Activated CD8-positive, alpha-beta T cell treated with anti-CD3 and anti-CD28 coated beads for 36 hours (primary cell): ENCODE results near the gene AK8. TPM values are rescaled to one million over a fixed set of nuclear protein-coding genes. Genes with fewer than 3 reads are reported as not detected.
A peak's percentile ranks its signal among the peaks of the same experiment; 100 is the strongest.

ENCODE experiments used
- ATAC-seq: fragments of 200-7000 bp; cut with Tn5 transposase; one replicate; pipeline ENCODE4 v1.10.0; 2021; ENCODE audit warnings: mild to moderate bottlenecking, moderate library complexity
- CTCF ChIA-PET: fragments of 350-600 bp; sonication (Branson Sonifier 250); formaldehyde crosslinking; loops from one replicate; lab custom pipeline; 2021; ENCODE audit warnings: antibody characterized with exemption; lab: Charles Lee
- POLR2A ChIA-PET: fragments of 350-600 bp; sonication (Branson Sonifier 250); formaldehyde crosslinking; loops from one replicate; lab custom pipeline; 2021; ENCODE audit warnings: antibody characterized with exemption; lab: Charles Lee
- DNase-seq: peaks from one replicate; pipeline ENCODE4 v3.0.0-alpha.2; 2020
- H3K27ac Mint-ChIP-seq: one replicate; pipeline ENCODE4 v1.8.0; 2021; ENCODE audit warnings: mild to moderate bottlenecking, mixed read lengths
- H3K27me3 Mint-ChIP-seq: one replicate; pipeline ENCODE4 v1.8.0; 2021; ENCODE audit warnings: mixed read lengths
- H3K36me3 Mint-ChIP-seq: one replicate; pipeline ENCODE4 v1.8.0; 2021; ENCODE audit warnings: low read depth, mixed read lengths
- H3K4me1 Mint-ChIP-seq: one replicate; pipeline ENCODE4 v1.8.0; 2021; ENCODE audit warnings: low read depth, mixed read lengths
- H3K4me3 Mint-ChIP-seq: one replicate; pipeline ENCODE4 v1.8.0; 2021; ENCODE audit warnings: mild to moderate bottlenecking, moderate library complexity, mixed read lengths
- H3K9me3 Mint-ChIP-seq: one replicate; pipeline ENCODE4 v1.8.0; 2021; ENCODE audit warnings: mixed read lengths
- intact Hi-C: fragments of 100-400 bp; cut with micrococcal nuclease; formaldehyde crosslinking; loops from one replicate; pipeline ENCODE4 v1.10.0; 2022
- total RNA-seq, 2 experiments: library from RNA; stranded (reverse); gene quantifications; one replicate each; pipeline ENCODE4 v1.2.3, GENCODE V29; 2021
- TF ChIP-seq, protein P1 (sequence below): fragments of 200-600 bp; IDR thresholded peaks from one replicate; pipeline ENCODE4 v1.8.0; 2022; ENCODE audit warnings: antibody characterized with exemption, mild to moderate bottlenecking

AK8 gene
- total RNA-seq, 2 experiments from 2014 or later, result not detected

- H3K27ac Mint-ChIP-seq, result no peak overlapping the region
- ATAC-seq (no peak), DNase-seq (no peak)
- no peak overlapping the region for H3K4me3 Mint-ChIP-seq
- no peaks in the 10 kb centered on the region for H3K36me3 Mint-ChIP-seq
- TF ChIP-seq, protein P1, sequence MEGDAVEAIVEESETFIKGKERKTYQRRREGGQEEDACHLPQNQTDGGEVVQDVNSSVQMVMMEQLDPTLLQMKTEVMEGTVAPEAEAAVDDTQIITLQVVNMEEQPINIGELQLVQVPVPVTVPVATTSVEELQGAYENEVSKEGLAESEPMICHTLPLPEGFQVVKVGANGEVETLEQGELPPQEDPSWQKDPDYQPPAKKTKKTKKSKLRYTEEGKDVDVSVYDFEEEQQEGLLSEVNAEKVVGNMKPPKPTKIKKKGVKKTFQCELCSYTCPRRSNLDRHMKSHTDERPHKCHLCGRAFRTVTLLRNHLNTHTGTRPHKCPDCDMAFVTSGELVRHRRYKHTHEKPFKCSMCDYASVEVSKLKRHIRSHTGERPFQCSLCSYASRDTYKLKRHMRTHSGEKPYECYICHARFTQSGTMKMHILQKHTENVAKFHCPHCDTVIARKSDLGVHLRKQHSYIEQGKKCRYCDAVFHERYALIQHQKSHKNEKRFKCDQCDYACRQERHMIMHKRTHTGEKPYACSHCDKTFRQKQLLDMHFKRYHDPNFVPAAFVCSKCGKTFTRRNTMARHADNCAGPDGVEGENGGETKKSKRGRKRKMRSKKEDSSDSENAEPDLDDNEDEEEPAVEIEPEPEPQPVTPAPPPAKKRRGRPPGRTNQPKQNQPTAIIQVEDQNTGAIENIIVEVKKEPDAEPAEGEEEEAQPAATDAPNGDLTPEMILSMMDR, result no peak
- peaks cover 21% of the 10 kb centered on the region for H3K27me3 Mint-ChIP-seq
- intact Hi-C loops, result no loop called here
- no peaks in the 10 kb centered on the region for H3K4me1 Mint-ChIP-seq
- POLR2A ChIA-PET, result interaction anchor here (1.0 kb wide), 1 partner anchor 80 kb away, joined by 3 read pairs; the partner anchor contains the start of gene DDX31
- no peaks in the 10 kb centered on the region for H3K9me3 Mint-ChIP-seq
- CTCF ChIA-PET, result no interaction called here
Observed at GRCh38 chr9:132749306-132749705, 128.8 kb downstream of the AK8 start.

DNA sequence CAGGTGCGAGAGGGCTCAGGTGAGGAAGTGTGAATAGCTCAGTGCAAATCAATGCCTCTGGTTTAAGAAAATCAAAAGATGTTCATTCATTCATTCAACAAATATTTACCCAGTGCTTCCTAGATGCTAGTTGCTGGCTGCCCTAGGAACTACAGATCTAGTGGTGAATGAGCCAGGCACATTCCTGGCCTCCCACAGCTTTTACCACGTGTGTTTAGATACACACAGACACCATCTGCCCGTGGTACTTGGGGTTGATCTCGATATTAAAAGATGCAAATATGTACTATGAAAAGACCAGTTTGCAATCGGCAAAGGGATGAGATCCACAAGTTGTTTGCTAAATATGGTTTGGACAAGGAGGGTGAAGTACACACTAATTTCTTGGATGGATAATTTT, 129.6 kb downstream of the AK8 start:
- ATAC-seq, result no peak

DNA sequence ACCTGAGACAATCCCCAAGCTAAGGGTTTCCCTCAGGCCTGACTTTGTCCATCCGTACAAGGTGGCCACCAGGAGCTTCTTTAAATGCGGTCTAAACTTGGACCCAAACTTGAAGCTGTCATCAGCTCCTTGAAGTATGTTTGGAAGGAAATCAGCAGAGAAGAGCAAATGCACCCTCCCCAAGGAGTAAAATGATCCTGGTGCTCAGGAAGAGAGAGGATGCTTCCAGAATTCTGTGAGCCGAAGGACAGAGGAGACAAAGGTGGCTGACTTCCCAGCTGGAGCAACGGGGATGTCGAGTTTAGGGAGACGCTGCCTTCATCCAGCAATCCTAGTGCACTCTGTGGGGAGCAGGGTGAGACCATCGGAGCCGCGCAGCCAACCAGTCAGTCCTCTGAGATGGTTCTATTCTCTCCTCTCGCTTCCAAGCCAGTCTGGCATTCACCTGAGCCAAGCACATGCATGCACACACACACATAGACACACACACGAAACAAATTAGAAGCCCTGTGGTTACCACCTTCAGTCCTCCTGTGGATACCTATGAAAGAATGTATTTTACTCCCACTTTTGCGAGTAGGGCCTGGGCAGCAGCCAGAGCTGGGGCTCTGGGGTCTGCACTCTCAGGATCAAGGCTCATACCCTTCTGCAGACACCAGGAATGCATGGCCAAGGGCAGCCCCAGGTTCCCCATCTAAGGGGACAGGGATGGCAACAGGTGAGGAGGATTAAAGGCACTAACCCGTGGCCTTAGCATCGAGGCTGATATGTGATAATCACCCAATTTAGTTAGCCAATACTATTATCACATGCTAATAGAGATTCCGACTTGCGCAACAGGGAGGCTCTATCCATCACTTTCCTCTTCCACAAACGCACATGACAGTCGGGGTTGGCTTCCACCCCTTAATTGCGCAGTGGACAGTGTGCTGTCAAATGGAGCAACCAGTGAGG, 132.1 kb downstream of the AK8 start:
- Mint-ChIP-seq H3K4me1 (no peaks in the 10 kb centered on the region), H3K4me3 (no peak overlapping the region), H3K9me3 (no peaks in the 10 kb centered on the region), H3K27ac (no peak overlapping the region), H3K27me3 (peaks cover 41% of the 10 kb centered on the region), H3K36me3 (no peaks in the 10 kb centered on the region)
- ChIA-PET CTCF (no interaction called here), POLR2A (interaction anchor here (0.6 kb wide), 1 partner anchor 60 kb away, joined by 3 read pairs; no protein-coding TSS in a partner anchor)
- TF ChIP-seq, protein P1, result no peak
- no peak for DNase-seq
- no peak for ATAC-seq
- intact Hi-C loops, result no loop called here

More for the DNA sequence above, 129.6 kb downstream of the AK8 start:
- Mint-ChIP-seq H3K4me1 (no peaks in the 10 kb centered on the region), H3K4me3 (no peak overlapping the region), H3K27me3 (peaks cover 30% of the 10 kb centered on the region), H3K36me3 (no peaks in the 10 kb centered on the region), H3K27ac (no peak overlapping the region), H3K9me3 (no peaks in the 10 kb centered on the region)
- TF ChIP-seq, protein P1, result no peak
- DNase-seq, result no peak
- ChIA-PET POLR2A (no interaction called here), CTCF (interaction anchor here (1.7 kb wide), 1 partner anchor 54 kb away, joined by 3 read pairs; no protein-coding TSS in a partner anchor)
- intact Hi-C loops, result no loop called here

GRCh38 chr9:132744881-132745755, 133.0 kb downstream of the AK8 start:
- ATAC-seq, result no peak
- intact Hi-C loops, result no loop called here
- TF ChIP-seq, protein P1, result no peak
- Mint-ChIP-seq H3K9me3 (no peaks in the 10 kb centered on the region), H3K27me3 (peaks cover 41% of the 10 kb centered on the region), H3K4me1 (no peaks in the 10 kb centered on the region), H3K36me3 (no peaks in the 10 kb centered on the region), H3K4me3 (no peak overlapping the region), H3K27ac (no peak overlapping the region)
- ChIA-PET POLR2A (interaction anchor here (0.6 kb wide), 1 partner anchor 61 kb away, joined by 3 read pairs; no protein-coding TSS in a partner anchor), CTCF (interaction anchor here (1.1 kb wide), 1 partner anchor 24 kb away, joined by 4 read pairs; no protein-coding TSS in a partner anchor)
- peak; percentile 14 for DNase-seq
